ENCODE results near the gene VPS41.

GRCh38 chr7:38833329-38833728 is 75.7 kb downstream of the VPS41 start:
- TF ChIP-seq CTCF (conservative IDR thresholded peaks at IDR 0.05; ENCODE audit: low read length), result no peak
- TF ChIP-seq EZH2phosphoT487 (IDR thresholded peaks at IDR 0.05; ENCODE audit: borderline replicate concordance), result no peak

Data from Loucy (cell line).